Activated CD4-positive, alpha-beta T cell treated with anti-CD3 and anti-CD28 coated beads for 1 hour (primary cell): ENCODE data around the gene RAB7B.

Experiments
- DNase-seq: peaks from one replicate; pipeline ENCODE4 v3.0.0-alpha.2; 2020

RAB7B gene

DNA sequence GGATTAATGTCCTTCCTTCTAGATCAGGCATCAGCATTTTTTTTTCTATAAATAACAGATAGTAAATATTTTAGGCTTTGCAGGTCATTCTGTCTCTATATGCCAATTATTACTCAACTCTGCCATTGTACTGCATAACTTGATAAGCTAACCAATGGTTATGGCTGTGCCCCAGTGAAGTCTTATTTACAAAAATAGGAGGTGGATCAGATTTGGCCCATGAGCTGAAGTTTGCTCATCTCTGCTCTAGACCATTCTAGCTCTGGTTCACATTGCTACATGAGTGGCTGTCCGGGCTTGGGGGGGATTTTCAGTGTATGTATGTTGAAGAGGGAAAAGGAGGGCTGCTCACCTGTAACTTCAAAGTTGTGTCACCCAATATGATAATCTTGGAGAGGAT is 10.1 kb downstream of the RAB7B start:
- DNase-seq, result no peak

DNA sequence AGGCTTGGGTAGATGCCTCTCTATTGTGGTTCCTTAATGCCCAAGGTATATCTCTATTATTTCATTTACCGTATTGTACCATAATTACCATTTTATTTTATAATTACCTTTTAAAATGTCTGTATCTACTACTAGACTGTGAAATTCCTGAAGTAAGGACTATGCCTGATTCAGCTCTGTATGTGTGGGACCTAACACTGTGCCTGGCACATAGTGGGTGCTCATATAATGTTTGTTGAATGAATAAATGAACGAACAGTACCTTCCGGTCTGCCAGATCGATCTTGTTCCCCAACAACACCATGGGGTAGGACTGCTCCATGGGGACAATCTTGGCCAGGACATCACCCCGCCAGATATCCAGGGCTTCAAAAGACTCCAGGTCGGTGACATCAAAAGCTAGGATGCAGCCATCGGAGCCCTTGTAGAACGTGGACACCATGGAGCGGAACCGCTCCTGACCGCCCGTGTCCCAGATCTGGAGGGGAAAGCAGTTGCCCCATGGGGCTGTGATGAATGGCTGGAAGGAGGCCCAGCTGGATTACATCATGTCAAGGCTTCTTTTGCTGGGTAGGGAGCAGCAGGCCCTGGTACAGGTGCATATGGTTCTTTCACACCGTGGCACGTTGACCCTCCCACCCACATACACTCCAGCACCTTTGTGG is 10.8 kb downstream of the RAB7B start:
- DNase-seq, result no peak

DNA sequence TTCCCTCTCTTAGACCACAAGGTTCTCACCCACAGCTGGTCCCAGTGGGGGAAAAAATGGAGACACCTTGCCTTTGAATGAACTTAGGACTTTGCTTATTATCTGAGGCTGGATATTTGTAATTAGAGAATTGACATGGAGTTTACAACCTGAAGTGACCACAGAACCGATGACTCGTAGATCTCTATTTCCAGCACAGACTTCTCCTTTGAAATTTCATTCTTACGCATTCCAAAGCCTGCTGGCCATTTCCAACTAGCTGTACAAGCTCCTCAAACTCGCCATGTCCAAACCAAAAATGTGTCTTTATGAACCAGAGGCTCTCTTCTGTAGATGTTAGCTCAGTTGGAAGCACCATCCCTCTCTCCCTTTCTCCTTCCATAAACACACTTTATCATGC is 12.0 kb downstream of the RAB7B start:
- no peak for DNase-seq

DNA sequence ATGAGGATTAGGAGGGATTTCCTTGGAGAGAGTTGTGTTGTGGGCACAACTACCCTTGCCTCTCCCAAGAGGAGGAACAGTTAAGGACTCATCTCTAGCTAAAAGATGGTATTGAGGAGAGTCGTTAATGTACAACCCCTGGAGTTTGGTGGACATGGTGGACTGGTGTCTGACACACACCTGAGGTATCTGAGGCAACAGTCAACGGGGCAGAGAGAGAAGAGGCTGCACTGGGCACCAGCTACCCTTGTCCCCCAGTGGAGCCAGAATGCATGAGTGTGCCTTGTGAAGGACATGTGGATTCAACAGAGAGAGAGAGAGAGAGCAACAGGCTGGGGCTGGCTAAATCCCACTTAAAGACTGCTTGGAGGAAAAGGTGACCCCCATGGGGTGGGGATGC is 13.0 kb downstream of the RAB7B start:
- no peak for DNase-seq

DNA sequence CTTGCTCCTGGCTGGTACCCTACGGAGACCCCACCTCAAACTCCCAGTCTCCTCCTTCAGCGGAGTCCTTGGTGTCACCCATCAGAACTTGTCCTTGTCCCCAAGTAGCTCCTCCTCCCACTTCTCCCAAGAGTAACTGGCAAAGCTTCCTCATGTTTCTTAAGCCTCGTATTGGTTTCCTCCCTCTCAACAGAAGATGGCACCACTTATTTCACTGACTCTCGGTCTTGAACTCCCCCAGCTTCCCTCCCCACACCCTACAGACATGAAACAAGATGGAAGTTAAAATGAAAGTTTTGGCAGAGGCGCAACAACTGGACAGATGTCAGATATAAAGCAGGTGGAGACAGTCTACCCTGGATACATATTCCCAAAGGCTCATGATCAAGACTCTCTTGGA is 13.4 kb downstream of the RAB7B start:
- DNase-seq, result no peak

DNA sequence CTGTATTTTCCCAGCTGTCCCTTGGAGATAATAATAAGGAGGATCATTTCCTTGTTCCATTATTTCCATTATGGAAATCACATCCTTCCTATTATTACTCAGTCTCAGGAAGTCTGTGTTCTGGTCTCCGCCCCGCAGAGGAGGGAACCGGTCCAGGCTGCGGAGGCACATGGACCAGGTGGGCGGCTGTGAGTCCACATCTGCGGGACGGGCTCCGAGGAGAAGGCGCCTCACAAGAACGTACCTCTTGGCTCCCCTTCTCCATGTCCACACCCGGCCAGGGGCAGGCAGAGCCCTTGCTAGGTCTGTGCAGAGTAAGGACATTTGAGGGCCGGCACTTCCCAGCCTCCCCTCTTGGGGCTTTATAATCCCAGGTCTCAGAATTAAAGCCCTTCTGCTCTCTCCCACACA is 14.6 kb downstream of the RAB7B start:
- no peak for DNase-seq

DNA sequence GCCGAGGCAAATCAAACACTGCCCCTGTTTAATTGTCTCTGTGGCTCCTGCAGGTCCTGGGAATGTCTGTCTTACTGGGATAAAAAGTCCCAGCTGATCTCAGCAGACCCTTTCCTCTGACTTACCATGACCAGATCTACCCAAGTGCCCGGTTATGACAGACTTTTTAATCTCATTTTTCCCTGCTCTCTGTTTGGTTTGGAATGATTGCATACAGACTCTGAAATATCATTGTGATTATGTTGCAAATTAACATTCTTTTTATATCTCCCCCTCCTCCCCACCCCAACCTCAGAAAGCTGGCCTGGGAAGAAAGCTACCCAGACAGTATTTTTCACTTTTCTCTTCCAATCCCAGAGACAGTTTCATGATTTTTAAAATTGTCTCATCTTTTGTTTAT is 16.3 kb downstream of the RAB7B start:
- DNase-seq, result no peak

DNA sequence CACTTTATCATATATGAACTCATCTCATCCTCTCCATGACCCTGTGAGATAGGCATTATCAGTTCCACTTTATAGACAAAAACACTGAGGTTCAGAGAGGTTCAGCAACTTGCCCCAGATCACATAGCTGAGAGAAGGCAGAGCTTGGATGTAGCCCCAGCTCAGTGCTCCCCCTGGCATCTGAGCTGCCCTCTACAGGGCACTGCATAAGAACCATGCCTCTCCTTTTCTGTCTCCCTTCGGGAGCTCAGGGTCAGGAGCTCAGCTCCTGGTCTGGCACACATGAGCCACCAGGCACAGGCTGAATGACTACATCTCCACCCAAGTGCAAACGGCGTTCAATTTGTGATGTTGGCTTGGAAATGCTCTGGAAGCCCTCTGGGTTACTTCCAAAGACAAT is 16.9 kb downstream of the RAB7B start:
- no peak for DNase-seq

DNA sequence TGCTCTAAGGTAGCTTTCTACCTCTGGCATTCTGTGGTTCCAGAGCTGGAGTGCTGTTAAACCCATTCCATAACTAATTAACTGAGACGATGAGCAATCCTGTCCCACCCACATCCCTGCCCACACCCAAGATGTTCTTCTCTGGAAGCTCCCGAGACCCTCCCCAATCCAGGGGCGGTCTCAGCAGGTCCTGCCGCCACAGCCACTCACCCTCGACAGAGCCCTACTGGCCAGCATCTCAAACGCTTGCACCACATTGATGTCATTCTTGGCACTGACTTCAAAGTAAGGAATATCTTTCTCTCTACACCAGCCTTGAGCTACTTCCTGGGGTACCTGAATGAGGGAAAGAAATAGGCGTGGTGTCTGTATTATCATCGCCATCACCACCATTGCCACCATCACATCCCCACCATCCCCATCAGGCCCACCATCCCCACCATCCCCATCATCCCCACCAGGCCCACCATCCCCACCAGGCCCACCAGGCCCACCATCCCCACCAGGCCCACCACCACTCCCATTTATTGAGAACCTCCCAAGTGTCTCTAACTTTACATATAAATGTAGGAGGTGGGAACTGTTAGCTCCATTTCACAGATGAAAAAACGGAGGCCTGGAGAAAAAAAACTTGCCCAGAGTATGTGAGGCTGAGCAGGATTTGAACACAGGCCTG is 17.7 kb downstream of the RAB7B start:
- no peak for DNase-seq

DNA sequence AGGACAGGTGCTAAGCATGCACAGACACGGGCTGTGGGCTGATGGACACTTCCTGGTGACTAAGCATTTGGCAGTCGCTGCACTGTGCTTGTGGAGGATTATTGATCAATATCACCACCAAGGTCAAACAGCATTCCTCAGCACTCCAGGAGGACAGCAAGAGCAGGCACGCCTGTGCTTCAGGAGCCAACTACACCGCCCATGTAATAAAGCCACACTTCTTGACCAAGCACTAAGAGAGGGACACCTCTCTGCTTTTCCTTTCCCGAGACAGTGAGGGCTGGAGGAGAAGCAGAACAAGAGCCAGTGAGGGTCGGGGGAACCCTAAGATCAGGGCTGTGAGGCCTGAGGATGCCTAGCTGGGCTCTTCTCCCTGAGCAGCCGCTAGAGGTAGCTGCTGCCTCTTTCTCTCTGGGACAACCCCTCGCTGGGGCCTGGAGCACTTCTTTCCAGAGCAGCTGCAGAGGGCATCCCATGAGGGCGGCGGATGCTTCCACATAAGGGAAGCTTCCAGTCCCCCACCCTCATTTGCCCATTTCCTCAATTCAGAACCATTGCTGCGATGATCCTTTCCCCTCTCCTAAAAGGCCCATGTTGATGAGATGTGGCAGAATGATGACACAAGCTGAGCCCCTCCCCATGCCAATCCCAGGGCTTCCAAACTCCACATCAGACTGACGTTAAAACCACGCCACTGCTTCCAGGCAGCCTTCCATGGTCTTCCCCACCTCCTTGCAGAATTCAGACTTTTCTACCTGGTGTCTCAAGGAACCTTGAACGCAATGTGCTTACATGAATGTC is 19.1 kb downstream of the RAB7B start:
- DNase-seq, result no peak

DNA sequence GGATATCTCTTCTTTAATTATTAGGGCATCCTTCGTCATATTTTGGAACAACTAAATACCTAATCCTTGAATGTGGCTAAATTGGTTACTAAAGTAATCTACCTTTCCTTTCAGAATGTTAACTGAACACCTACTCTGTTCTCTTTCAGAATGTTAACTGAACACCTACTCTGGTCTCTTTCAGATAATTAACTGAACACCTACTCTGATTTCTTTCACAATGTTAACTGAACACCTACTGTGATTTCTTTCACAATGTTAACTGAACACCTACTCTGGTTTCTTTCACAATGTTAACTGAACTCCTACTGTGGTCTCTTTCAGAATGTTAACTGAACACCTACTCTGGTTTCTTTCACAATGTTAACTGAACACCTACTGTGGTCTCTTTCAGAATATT is 21.9 kb downstream of the RAB7B start:
- no peak for DNase-seq

DNA sequence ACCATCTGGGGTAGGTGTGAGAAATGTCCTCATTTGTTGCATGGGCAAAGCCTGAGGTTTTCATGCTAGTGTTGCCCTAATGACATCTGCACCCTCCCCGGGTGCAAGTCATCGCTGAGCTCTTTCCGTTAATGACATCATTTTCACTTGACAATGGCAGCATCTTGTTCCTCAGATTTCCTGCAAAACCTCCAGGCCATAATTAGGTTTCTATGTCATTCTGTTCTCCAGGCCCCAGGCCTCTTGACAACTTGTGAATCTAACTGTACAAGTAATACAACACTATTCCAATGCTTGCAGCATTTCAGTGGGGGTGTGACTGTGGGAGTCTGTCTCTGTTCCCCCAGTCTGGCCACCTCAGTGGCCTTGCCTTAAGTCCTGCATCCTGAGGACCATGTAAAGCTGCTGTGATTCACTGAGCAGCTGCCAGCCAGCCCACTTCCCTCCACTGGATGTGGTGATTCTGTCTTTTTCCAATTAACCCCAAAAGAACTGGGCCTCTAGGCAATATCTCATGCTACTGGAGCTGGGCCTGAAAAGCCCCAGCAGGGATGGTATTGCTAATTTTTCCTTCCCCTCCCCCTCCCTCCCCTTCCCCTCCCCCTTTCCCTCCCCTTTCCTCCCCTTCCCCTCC is 22.8 kb downstream of the RAB7B start:
- DNase-seq, result no peak

DNA sequence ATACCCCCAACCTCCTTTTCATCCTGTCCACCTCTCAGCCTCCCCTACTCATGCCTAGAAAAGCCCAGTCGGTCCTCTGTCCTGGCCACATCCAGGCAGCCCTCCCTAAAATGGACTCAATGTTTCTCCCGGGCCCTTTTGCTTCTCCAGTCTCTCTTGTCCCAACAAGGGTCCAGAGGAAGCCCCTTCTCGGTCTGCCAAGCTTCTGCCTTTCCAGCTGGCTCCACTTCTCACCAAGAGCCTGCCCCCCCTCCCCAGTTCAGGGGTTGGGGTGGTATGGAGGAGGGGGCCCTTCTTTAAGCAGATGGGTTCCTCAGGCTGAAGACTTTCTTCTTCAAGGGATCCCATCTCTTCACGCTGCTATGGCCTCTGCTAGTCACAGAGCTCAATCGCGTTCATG is 23.9 kb downstream of the RAB7B start:
- no peak for DNase-seq

DNA sequence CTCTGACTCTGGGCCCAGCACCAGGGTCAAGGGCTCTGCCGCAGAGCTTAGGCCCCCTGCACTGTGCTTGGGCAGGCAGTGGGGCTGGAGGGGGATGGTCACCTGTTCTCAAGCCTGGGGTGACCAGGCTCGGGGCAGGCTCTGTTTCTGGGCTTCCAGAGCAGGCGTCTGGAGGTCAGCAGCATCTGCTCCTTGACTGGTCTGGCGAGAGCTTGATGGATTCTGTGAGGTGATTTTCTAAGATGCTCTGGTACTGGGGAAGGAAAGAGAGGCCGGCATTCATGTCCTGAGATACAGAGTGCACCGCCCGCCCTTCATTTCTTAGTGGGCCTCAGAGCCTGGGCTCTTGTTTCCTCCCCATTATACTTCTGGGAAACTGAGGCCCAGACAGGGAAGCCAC is 24.5 kb downstream of the RAB7B start:
- no peak for DNase-seq

DNA sequence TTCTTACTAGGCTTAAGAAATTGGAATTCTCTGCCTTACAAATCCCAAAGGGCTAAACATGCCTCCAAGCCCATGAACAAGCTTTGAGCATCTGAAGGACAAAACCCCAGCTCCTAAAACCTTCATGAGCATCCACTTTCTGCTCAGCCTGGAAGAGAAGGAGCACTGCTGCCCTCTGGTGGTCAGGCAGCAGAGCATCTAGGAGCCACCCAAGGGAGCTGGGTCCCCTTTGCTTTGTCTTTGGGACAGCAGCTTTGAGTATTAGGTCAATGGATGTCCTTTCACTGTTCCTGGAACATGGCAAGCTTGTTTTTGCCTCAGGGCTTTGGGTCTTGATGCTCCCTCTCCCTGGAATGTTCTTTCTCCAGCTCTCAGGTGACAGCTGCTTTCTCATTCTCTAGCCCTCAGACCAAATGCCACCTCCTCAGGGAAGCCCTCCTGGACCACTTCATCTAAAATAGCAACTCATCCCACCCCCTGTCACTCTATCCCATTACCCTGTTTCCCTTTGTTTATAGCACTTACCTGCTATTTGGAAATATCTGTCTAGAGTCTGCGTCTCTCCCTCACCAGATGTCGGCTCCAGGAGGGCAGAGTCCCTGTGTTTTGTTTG is 25.7 kb downstream of the RAB7B start:
- peak; percentile 65 for DNase-seq

DNA sequence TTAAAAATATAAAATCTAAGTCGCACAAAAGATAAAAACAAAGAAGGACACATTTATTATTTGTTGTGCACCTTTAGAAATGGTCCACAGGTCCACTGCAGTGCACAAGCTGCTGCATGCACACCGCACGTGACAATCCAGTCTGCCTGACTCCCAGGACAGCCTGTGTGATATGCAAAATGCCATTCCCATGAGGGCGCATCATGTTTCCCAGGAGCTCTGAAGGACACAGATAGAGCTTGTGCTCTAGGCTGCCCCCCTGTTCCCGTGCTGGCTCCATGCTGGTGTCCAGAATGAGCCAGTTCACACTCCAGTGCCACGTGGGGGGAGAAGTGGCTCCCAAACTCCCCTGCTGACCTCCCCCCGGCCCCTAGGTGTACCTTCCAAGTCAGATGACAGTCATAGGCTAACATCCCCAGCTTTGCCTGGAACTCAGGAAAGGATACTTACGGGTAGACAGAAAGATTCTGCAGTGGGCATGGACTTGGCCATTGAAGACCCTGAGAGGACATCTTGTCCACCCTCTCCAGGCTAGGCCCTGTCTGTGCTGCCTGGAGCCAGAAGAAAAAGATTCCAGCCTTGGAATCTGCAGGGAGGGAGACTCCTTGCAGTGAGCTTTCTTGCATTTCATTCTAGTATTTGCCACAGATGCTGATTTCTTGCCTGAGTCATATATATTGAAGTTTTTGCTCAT is 26.3 kb downstream of the RAB7B start:
- DNase-seq, result no peak

DNA sequence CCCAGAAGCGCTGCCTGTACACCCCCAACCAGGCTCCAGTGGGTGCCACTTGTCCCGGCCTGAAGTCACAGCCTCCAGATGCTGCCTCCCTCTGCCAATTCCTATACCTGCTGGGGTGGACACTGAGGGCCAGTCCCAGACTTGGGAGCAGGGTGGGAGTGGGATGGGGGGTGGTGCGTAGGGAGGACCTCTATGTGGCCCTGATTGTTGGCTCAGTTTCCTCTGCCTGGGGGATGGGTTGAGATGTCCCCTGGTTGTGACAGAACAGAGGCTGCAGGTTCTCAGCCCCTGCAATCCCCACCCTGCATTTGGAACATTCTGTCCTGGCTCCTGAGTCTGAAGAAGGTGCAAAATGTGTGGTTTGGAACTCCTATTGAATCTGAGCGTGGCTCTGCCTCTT is 27.2 kb downstream of the RAB7B start:
- DNase-seq, result no peak

DNA sequence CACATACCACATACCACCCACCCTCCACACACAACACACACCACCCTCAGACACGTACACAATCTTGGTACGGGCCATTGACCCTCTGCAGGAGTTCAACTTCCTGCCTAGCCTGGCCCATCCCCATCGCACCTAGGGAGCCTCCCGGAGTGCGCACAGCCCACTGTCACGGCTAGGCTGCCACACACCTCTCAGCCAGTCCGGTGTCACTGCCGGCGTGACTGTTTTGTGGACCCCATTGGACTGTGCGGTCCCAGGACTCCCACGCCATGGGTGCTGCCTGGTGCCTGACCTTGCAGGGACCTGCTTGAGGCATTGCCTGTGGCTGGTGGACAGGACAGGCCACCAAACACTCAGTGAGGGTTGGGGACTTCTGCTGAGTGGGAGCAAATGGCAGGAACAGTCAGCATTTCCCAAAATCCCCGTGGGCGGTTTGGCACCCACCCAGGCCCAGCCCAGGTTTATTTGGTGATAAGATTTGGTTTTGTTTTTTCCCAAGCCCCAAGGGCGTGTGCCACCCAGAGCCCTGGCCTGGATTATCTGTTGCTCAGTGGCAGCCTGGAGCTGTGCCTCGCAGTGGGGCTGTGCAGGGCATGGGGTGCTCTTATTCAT is 27.7 kb downstream of the RAB7B start:
- no peak for DNase-seq

DNA sequence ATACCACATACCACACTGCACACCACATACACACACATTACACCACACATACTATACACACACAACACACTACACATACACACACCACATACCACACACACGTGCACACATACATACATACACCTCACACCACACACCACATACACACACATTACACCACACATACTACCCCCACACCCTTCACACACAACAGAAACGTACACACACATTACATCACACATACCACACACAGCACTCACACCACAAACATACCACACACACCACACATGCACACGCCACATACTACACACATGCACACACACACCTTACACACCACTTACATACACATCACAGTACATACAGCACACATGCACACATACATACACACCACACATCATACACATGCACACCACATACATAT is 28.5 kb downstream of the RAB7B start:
- no peak for DNase-seq

DNA sequence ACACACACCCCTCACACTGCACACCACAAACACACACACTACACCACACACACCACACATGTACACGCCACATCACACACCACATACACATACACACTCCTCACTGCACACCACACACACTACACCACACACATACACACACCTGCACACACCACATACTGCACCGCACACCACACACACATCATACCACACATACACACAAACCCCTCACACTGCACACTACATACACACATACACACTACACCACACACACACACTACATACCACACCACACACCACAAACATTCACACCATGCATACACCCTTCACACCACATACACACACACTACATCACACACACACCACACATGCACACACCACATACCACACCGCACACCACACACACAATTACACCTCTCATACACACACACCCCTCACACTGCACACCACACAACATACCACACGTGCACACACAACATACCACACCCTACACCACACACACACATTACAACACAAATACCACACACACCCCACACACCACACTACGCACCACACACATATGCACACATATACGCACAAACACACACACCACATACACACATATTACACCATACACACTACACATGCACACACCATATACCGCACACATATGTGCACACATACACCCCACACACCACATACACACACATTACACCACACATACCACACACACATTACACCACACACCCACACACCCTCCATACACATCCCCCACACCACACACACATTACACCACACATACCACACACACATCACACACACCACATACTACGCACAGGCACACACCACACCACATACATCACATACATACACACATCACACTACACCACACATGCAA is 29.6 kb downstream of the RAB7B start:
- DNase-seq, result no peak

DNA sequence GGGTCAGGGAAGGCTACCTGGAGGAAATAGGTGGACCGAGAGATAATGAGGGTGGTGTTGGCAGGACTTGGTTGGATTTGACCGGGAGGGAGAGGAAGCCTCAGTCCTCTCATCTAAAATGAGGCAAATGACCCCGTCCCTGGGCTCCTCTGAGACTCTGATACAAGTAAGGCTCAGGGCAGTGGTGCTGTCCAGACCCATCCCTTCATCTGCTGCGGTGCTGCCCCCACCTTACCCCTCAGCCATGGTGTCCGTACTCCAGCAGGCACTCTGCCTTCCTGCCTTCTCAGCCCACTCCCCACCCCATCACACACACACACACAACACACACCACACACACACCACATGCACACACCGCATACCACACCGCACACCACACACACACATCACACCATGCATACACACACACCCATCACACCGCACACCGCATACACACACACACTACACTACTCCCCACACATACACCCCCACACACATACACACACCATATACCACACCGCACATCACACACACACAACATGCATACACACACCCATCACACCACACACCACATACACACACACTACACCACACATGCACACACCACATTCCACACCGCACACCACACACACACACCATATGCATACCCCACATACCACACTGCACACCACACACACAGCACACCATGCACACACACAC is 30.6 kb downstream of the RAB7B start:
- DNase-seq, result no peak
